OCI-LY7 (cell line): ENCODE measurements around the gene GPR142.

Experiments used
- CTCF ChIP-seq: fragments of 200-600 bp; sonication (generic); conservative IDR thresholded peaks from 2 replicates; pipeline ENCODE4 v1.5.1; 2014; ENCODE audit warnings: mild to moderate bottlenecking, antibody characterized with exemption, low read length, moderate library complexity, mixed read lengths
- EZH2phosphoT487 ChIP-seq: fragments of 200-600 bp; sonication (generic); IDR thresholded peaks from 2 replicates; pipeline ENCODE4 v1.6.1; 2018; ENCODE audit warnings: low read depth, borderline replicate concordance, mild to moderate bottlenecking, mixed run types, antibody characterized with exemption, low read length, moderate library complexity, mixed read lengths

- no peak for TF ChIP-seq EZH2phosphoT487
- TF ChIP-seq CTCF: no peak
Measured at GRCh38 chr17:74415608-74416396, 48.5 kb downstream of the GPR142 start.
